Liver (tissue), 9 donors: ENCODE data around the gene RPS6KA2. TPM values are rescaled to one million over a fixed set of nuclear protein-coding genes. Genes with fewer than 3 reads are reported as not detected.

Experiments used
- DNase-seq: peaks from one replicate; pipeline ENCODE4 v3.0.0-alpha.2; 2017; ENCODE audit warnings: low spot score
- H3K27ac ChIP-seq, 2 donors: one replicate each; pipeline ENCODE4 v1.7.0; 2013; ENCODE audit warnings: inconsistent platforms in 2 of 2, low read length in 2 of 2, control low read depth in 1 of 2, low read depth in 1 of 2, mild to moderate bottlenecking in 1 of 2
- H3K27me3 ChIP-seq, 4 donors: one replicate each; pipeline versions ENCODE4 v1.6.1 to v1.7.0; 2013; ENCODE audit warnings: low read length in 3 of 4, inconsistent platforms in 1 of 4, mild to moderate bottlenecking in 1 of 4, moderate library complexity in 1 of 4; ENCODE audit not compliant: control insufficient read depth in 4 of 4, insufficient read depth in 4 of 4
- H3K36me3 ChIP-seq, 4 donors: one replicate each; pipeline versions ENCODE4 v1.6.1 to v1.7.0; 2013; ENCODE audit warnings: low read length in 3 of 4, mild to moderate bottlenecking in 3 of 4, low read depth in 1 of 4, moderate library complexity in 1 of 4; ENCODE audit not compliant: control insufficient read depth in 4 of 4, insufficient read depth in 3 of 4
- H3K4me1 ChIP-seq, 4 donors: one replicate each; pipeline versions ENCODE4 v1.6.1 to v1.7.0; 2013; ENCODE audit warnings: low read length in 3 of 4, mild to moderate bottlenecking in 3 of 4, moderate library complexity in 1 of 4; ENCODE audit not compliant: control insufficient read depth in 4 of 4, insufficient read depth in 4 of 4
- H3K4me3 ChIP-seq, 3 donors: one replicate each; pipeline versions ENCODE4 v1.6.1 to v1.7.0; 2013; ENCODE audit warnings: low read length in 3 of 3, control low read depth in 1 of 3, low read depth in 1 of 3, mild to moderate bottlenecking in 1 of 3
- H3K9ac ChIP-seq, 2 donors: one replicate each; pipeline ENCODE4 v1.7.0; 2013; ENCODE audit warnings: low read length in 2 of 2, mild to moderate bottlenecking in 2 of 2, moderate library complexity in 2 of 2, control low read depth in 1 of 2, low read depth in 1 of 2
- H3K9me3 ChIP-seq, 4 donors: one replicate each; pipeline versions ENCODE4 v1.6.1 to v1.7.0; 2013; ENCODE audit warnings: low read length in 3 of 4; ENCODE audit not compliant: control insufficient read depth in 4 of 4
- EGR1 ChIP-seq, 2 donors: IDR thresholded peaks; 2 replicates each; pipeline ENCODE4 v1.6.1; 2016 to 2018; ENCODE audit warnings: antibody characterized with exemption in 2 of 2, low read depth in 2 of 2
- FOXA1 ChIP-seq: IDR thresholded peaks from 2 replicates; pipeline ENCODE4 v1.6.1; 2016; ENCODE audit warnings: antibody characterized with exemption
- FOXA2 ChIP-seq: IDR thresholded peaks from 2 replicates; pipeline ENCODE4 v1.6.1; 2016; ENCODE audit warnings: antibody characterized with exemption
- GABPA ChIP-seq, 2 donors: IDR thresholded peaks in 1 of 2; conservative IDR thresholded peaks in 1 of 2; 2 replicates each; pipeline ENCODE4 v1.6.1; 2016; ENCODE audit warnings: antibody characterized with exemption in 2 of 2, mild to moderate bottlenecking in 1 of 2, moderate library complexity in 1 of 2
- HNF4A ChIP-seq, 2 donors: conservative IDR thresholded peaks; 2 replicates each; pipeline ENCODE4 v1.6.1; 2016; ENCODE audit warnings: antibody characterized with exemption in 2 of 2, mild to moderate bottlenecking in 2 of 2
- HNF4G ChIP-seq: IDR thresholded peaks from 2 replicates; pipeline ENCODE4 v1.6.1; 2016; ENCODE audit warnings: antibody characterized with exemption
- JUND ChIP-seq, 2 donors: IDR thresholded peaks; 2 replicates each; pipeline ENCODE4 v1.6.1; 2016; ENCODE audit warnings: antibody characterized with exemption in 2 of 2
- NR2F2 ChIP-seq: IDR thresholded peaks from 2 replicates; pipeline ENCODE4 v1.6.1; 2016; ENCODE audit warnings: antibody characterized with exemption
- RXRA ChIP-seq, 2 donors: IDR thresholded peaks; 2 replicates each; pipeline ENCODE4 v1.6.1; 2017 to 2018; ENCODE audit warnings: antibody characterized with exemption in 2 of 2, mild to moderate bottlenecking in 1 of 2
- SP1 ChIP-seq: IDR thresholded peaks from 2 replicates; pipeline ENCODE4 v1.6.1; 2018; ENCODE audit warnings: antibody characterized with exemption, mild to moderate bottlenecking
- TAF1 ChIP-seq: conservative IDR thresholded peaks from 2 replicates; pipeline ENCODE4 v1.6.1; 2016; ENCODE audit warnings: antibody characterized with exemption, mild to moderate bottlenecking
- YY1 ChIP-seq: IDR thresholded peaks from 2 replicates; pipeline ENCODE4 v1.6.1; 2016; ENCODE audit warnings: antibody characterized with exemption, mild to moderate bottlenecking
- WGBS: extraction: QIAGEN DNeasy Blood & Tissue Kit; methylation state at CpG from one replicate; pipeline ENCODE4 v1.1.7; 2013; 5-methylcytosine and 5-hydroxymethylcytosine counted together
- polyA plus RNA-seq, 2 donors: library from polyadenylated mRNA; stranded (reverse) in 1 of 2; unstranded in 1 of 2; fragments of 200-250 nt in 1 of 2; fragments of >200 nt in 1 of 2; fragmentation: Nextera tagmentation in 1 of 2; extraction: Ambion mirVana in 1 of 2; gene quantifications; one replicate each; pipeline versions ENCODE4 v1.2.1 to v1.2.3, GENCODE V29; 2013 to 2015
- total RNA-seq, 2 donors: library from RNA; depleted of rRNA; stranded (reverse); fragments of >200 nt; gene quantifications; one replicate each; pipeline ENCODE4 v1.2.3, GENCODE V29; 2014
- TF ChIP-seq, protein P1 (sequence below): IDR thresholded peaks from 2 replicates; pipeline ENCODE4 v1.6.1; 2016; ENCODE audit warnings: antibody characterized with exemption
- TF ChIP-seq, protein P2 (sequence below): IDR thresholded peaks from 2 replicates; pipeline ENCODE4 v1.6.1; 2016; ENCODE audit warnings: antibody characterized with exemption
- TF ChIP-seq, protein P3 (sequence below): fragments of 150-350 bp; IDR thresholded peaks from 2 replicates; pipeline ENCODE4 v1.5.1; 2017; ENCODE audit warnings: improper control_type of control experiment, low read depth, low read length; ENCODE audit not compliant: missing input control
- TF ChIP-seq, protein P4 (sequence below): IDR thresholded peaks from 2 replicates; pipeline ENCODE4 v1.6.1; 2016; ENCODE audit warnings: antibody characterized with exemption
- donor health status: healthy.
- donor health status: healthy.
- donor health status: healthy.
- donor health status: healthy.
- donor health status: healthy.

The RPS6KA2 gene
- total and polyA plus RNA-seq, 4 donors: 2.5 to 9.0 (median 5.0) TPM

DNA sequence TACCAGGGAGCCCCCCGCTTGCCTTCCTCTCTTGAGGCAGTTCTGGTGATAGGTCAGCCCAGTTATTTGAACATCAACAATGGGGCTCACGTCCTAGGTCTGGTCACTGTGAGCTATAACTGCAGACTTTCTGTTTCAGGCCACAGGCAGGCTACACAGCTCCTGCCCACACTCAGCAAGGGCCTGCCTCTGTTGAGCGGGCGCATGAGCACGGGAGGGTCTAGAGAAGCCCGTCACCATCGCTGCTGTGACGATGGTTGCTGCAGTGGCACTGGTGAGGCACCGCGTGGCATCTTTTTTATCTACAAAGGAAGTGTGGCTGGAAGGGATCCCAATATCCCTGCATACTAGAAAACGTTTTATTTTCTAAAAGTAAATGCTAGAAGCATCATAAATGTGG lies 118.3 kb downstream of the RPS6KA2 start:
- TF ChIP-seq EGR1 (IDR thresholded peaks at IDR 0.05; ENCODE audit: low read depth in 2 of 2): no peak
- TF ChIP-seq, protein P1, sequence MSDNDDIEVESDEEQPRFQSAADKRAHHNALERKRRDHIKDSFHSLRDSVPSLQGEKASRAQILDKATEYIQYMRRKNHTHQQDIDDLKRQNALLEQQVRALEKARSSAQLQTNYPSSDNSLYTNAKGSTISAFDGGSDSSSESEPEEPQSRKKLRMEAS: no peak
- no peak for TF ChIP-seq RXRA (IDR thresholded peaks at IDR 0.05)
- TF ChIP-seq, protein P2, sequence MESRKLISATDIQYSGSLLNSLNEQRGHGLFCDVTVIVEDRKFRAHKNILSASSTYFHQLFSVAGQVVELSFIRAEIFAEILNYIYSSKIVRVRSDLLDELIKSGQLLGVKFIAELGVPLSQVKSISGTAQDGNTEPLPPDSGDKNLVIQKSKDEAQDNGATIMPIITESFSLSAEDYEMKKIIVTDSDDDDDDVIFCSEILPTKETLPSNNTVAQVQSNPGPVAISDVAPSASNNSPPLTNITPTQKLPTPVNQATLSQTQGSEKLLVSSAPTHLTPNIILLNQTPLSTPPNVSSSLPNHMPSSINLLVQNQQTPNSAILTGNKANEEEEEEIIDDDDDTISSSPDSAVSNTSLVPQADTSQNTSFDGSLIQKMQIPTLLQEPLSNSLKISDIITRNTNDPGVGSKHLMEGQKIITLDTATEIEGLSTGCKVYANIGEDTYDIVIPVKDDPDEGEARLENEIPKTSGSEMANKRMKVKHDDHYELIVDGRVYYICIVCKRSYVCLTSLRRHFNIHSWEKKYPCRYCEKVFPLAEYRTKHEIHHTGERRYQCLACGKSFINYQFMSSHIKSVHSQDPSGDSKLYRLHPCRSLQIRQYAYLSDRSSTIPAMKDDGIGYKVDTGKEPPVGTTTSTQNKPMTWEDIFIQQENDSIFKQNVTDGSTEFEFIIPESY: no peak
- Histone ChIP-seq H3K36me3 (peaks cover 0 to 9% (median 3%) of the 10 kb centered on the region in 4 donors), H3K27me3 (no peaks in the 10 kb centered on the region), H3K27ac (no peak overlapping the region), H3K9ac (no peak overlapping the region), H3K4me1 (no peaks in the 10 kb centered on the region), H3K4me3 (no peak overlapping the region), H3K9me3 (no peaks in the 10 kb centered on the region)
- 87% methylated on average over 11 of the region's 11 CpGs for WGBS
- no peak for DNase-seq

DNA sequence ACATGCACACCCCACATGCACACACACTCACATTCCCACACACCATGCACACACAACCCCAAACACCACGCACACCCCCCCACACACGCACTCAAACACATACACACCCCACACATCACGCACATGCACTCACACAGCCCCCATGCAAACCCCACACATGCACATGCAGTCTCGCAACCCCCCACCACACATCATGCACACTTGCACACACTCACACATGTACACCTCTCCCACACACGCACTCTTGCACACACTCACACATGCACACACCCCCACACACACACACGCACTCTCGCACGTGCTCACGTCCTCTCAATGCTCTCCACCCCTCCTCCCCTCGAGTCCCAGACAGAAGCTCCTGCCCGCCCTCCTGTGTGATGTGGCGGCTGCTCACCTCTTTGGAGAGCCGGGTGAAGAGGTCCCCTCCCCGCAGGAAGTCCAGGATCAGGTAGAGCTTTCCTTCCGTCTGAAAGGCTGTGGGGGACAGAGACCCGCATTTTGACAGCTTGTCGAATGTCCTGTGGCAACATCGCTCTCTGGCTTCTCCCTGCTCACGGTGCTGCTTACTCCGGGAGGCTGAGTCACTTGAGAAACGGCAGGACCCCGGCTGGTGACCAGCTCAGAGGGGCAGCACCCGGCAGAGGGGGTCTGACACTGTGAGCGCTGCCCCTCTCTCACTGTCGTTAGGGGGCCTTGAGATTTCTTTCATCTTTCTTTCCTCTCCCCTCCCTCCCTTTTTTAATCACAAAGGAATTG lies 119.1 kb downstream of the RPS6KA2 start:
- H3K27ac ChIP-seq: no peak overlapping the region
- H3K36me3 ChIP-seq: peaks cover 0 to 9% (median 3%) of the 10 kb centered on the region in 4 donors
- no peaks in the 10 kb centered on the region for H3K9me3 ChIP-seq
- TF ChIP-seq SP1: no peak
- no peak for TF ChIP-seq NR2F2
- TF ChIP-seq EGR1 (IDR thresholded peaks at IDR 0.05; ENCODE audit: low read depth in 2 of 2): no peak
- TF ChIP-seq TAF1: no peak
- TF ChIP-seq FOXA2: no peak
- TF ChIP-seq HNF4G: no peak
- no peak for TF ChIP-seq HNF4A (conservative IDR thresholded peaks at IDR 0.05)
- no peak for TF ChIP-seq FOXA1
- no peak for TF ChIP-seq YY1
- TF ChIP-seq, protein P3, sequence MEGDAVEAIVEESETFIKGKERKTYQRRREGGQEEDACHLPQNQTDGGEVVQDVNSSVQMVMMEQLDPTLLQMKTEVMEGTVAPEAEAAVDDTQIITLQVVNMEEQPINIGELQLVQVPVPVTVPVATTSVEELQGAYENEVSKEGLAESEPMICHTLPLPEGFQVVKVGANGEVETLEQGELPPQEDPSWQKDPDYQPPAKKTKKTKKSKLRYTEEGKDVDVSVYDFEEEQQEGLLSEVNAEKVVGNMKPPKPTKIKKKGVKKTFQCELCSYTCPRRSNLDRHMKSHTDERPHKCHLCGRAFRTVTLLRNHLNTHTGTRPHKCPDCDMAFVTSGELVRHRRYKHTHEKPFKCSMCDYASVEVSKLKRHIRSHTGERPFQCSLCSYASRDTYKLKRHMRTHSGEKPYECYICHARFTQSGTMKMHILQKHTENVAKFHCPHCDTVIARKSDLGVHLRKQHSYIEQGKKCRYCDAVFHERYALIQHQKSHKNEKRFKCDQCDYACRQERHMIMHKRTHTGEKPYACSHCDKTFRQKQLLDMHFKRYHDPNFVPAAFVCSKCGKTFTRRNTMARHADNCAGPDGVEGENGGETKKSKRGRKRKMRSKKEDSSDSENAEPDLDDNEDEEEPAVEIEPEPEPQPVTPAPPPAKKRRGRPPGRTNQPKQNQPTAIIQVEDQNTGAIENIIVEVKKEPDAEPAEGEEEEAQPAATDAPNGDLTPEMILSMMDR: no peak
- no peaks in the 10 kb centered on the region for H3K4me1 ChIP-seq
- H3K9ac ChIP-seq: no peak overlapping the region
- no peak overlapping the region for H3K4me3 ChIP-seq
- no peaks in the 10 kb centered on the region for H3K27me3 ChIP-seq
- 96% methylated on average over 25 of the region's 25 CpGs for WGBS
- no peak for DNase-seq

DNA sequence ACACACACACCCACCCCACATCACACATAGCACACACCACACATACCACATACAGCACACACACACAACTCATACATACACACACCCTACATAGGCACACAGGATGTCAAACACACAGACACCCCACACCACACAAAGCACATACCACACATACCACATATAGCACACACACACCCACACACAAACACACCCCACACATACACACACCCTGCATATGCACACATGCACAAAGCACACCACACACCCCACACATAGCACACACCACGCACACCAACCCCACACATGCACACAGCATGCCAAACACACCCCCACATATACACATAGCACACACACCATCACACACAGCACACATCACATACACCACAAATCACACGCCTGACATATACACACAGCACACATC lies 119.7 kb downstream of the RPS6KA2 start:
- no peaks in the 10 kb centered on the region for H3K27me3 ChIP-seq
- H3K36me3 ChIP-seq: peaks cover 0 to 9% (median 3%) of the 10 kb centered on the region in 4 donors
- H3K27ac ChIP-seq: no peak overlapping the region
- no peak overlapping the region for H3K4me3 ChIP-seq
- H3K9ac ChIP-seq: no peak overlapping the region
- no peaks in the 10 kb centered on the region for H3K4me1 ChIP-seq
- no peak for TF ChIP-seq JUND (IDR thresholded peaks at IDR 0.05)
- no peak for TF ChIP-seq RXRA (IDR thresholded peaks at IDR 0.05)
- no peak for TF ChIP-seq EGR1 (IDR thresholded peaks at IDR 0.05; ENCODE audit: low read depth in 2 of 2)
- no peak for TF ChIP-seq NR2F2
- TF ChIP-seq, protein P4, sequence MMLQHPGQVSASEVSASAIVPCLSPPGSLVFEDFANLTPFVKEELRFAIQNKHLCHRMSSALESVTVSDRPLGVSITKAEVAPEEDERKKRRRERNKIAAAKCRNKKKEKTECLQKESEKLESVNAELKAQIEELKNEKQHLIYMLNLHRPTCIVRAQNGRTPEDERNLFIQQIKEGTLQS: no peak
- TF ChIP-seq, protein P3: no peak
- no peak for TF ChIP-seq GABPA (IDR thresholded peaks at IDR 0.05 in 1 of 2, conservative IDR thresholded peaks at IDR 0.05 in 1 of 2)
- WGBS: 95% methylated on average over 2 of the region's 2 CpGs
- DNase-seq: no peak
- H3K9me3 ChIP-seq: no peaks in the 10 kb centered on the region
